Mononuclear cell (primary cell): ENCODE measurements around the gene EPC2. TPM values are rescaled to one million over a fixed set of nuclear protein-coding genes. Genes with fewer than 3 reads are reported as not detected.
"Not testable (repeated sequence)": the region's sequence is repeated elsewhere in the genome, so short reads cannot be mapped to it uniquely, and the experiment has no call there.

Experiments used
- H3K27me3 ChIP-seq: 2 replicates; pipeline ENCODE4 v1.6.0; 2011; ENCODE audit warnings: low read length, control low read depth; ENCODE audit not compliant: insufficient read depth
- H3K4me1 ChIP-seq: 2 replicates; pipeline ENCODE4 v1.5.1; 2011; ENCODE audit warnings: mild to moderate bottlenecking, low read length, control low read depth; ENCODE audit not compliant: insufficient read depth
- H3K4me3 ChIP-seq: 2 replicates; pipeline ENCODE4 v1.5.1; 2011; ENCODE audit warnings: mild to moderate bottlenecking, low read length, moderate library complexity
- H3K9me3 ChIP-seq: 2 replicates; pipeline ENCODE4 v1.5.1; 2011; ENCODE audit warnings: low read depth, mild to moderate bottlenecking, control low read depth, low read length
- total RNA-seq: library from RNA; depleted of rRNA; stranded (reverse); fragments of >200 nt; gene quantifications from one replicate; pipeline ENCODE4 v1.2.3, GENCODE V29; 2012

The EPC2 gene
- total RNA-seq, 1 donor: 95.3 TPM

GRCh38 chr2:148619560-148620195 is 24.9 kb upstream of the EPC2 start:
- Histone ChIP-seq H3K4me1 (peaks cover 10% of the 10 kb centered on the region), H3K4me3 (no peak overlapping the region), H3K9me3 (no peaks in the 10 kb centered on the region), H3K27me3 (no peaks in the 10 kb centered on the region)

- Histone ChIP-seq H3K4me3 (no peak overlapping the region), H3K9me3 (no peaks in the 10 kb centered on the region), H3K4me1 (no peaks in the 10 kb centered on the region), H3K27me3 (no peaks in the 10 kb centered on the region)
Observed at GRCh38 chr2:148622366-148622765, 22.2 kb upstream of the EPC2 start.

GRCh38 chr2:148623086-148623485 is 21.5 kb upstream of the EPC2 start:
- H3K9me3 ChIP-seq: no peaks in the 10 kb centered on the region
- no peak overlapping the region for H3K4me3 ChIP-seq
- no peaks in the 10 kb centered on the region for H3K4me1 ChIP-seq
- no peaks in the 10 kb centered on the region for H3K27me3 ChIP-seq

GRCh38 chr2:148627224-148627623 is 17.3 kb upstream of the EPC2 start:
- Histone ChIP-seq H3K27me3 (no peaks in the 10 kb centered on the region), H3K4me1 (no peaks in the 10 kb centered on the region), H3K9me3 (no peaks in the 10 kb centered on the region), H3K4me3 (no peak overlapping the region)

- H3K4me3 ChIP-seq: no peak overlapping the region
- H3K9me3 ChIP-seq: no peaks in the 10 kb centered on the region
- no peaks in the 10 kb centered on the region for H3K27me3 ChIP-seq
- H3K4me1 ChIP-seq: no peaks in the 10 kb centered on the region
Observed at GRCh38 chr2:148634749-148635148, 9.8 kb upstream of the EPC2 start.

GRCh38 chr2:148638543-148638942 is 6.0 kb upstream of the EPC2 start:
- Histone ChIP-seq H3K4me1 (peaks cover 14% of the 10 kb centered on the region), H3K4me3 (no peak overlapping the region), H3K27me3 (peaks cover 4% of the 10 kb centered on the region), H3K9me3 (no peaks in the 10 kb centered on the region)

GRCh38 chr2:148640767-148641166 is 3.8 kb upstream of the EPC2 start:
- Histone ChIP-seq H3K4me1 (peaks cover 20% of the 10 kb centered on the region), H3K9me3 (no peaks in the 10 kb centered on the region), H3K27me3 (peaks cover 4% of the 10 kb centered on the region), H3K4me3 (no peak overlapping the region)

- Histone ChIP-seq H3K4me3 (no peak overlapping the region), H3K4me1 (peaks cover 27% of the 10 kb centered on the region)
Observed at GRCh38 chr2:148642112-148642744, 2.3 kb upstream of the EPC2 start.

GRCh38 chr2:148642891-148643416 is 1.6 kb upstream of the EPC2 start:
- H3K4me3 ChIP-seq: no peak overlapping the region
- no peaks in the 10 kb centered on the region for H3K9me3 ChIP-seq
- H3K27me3 ChIP-seq: peaks cover 4% of the 10 kb centered on the region
- H3K4me1 ChIP-seq: peaks cover 32% of the 10 kb centered on the region

More at GRCh38 chr2:148642112-148642744, 2.3 kb upstream of the EPC2 start:
- Histone ChIP-seq H3K9me3 (no peaks in the 10 kb centered on the region), H3K27me3 (peaks cover 4% of the 10 kb centered on the region)

GRCh38 chr2:148643421-148643820 is 1.1 kb upstream of the EPC2 start:
- Histone ChIP-seq H3K9me3 (no peaks in the 10 kb centered on the region), H3K27me3 (peaks cover 4% of the 10 kb centered on the region), H3K4me1 (peaks cover 32% of the 10 kb centered on the region), H3K4me3 (no peak overlapping the region)

- H3K27me3 ChIP-seq: peaks cover 4% of the 10 kb centered on the region
- H3K9me3 ChIP-seq: no peaks in the 10 kb centered on the region
- H3K4me3 ChIP-seq: peak overlapping the region; percentile 83
- peaks cover 32% of the 10 kb centered on the region for H3K4me1 ChIP-seq
Observed at GRCh38 chr2:148644883-148645538, 460 bp downstream of the EPC2 start.

GRCh38 chr2:148645539-148646230 is 1.1 kb downstream of the EPC2 start:
- Histone ChIP-seq H3K9me3 (no peaks in the 10 kb centered on the region), H3K4me1 (peaks cover 32% of the 10 kb centered on the region), H3K27me3 (peaks cover 4% of the 10 kb centered on the region), H3K4me3 (peak overlapping the region; percentile 83)

- Histone ChIP-seq H3K27me3 (peaks cover 4% of the 10 kb centered on the region), H3K4me1 (peaks cover 32% of the 10 kb centered on the region), H3K4me3 (peak overlapping the region; percentile 83), H3K9me3 (no peaks in the 10 kb centered on the region)
Observed at GRCh38 chr2:148646231-148646559, 1.6 kb downstream of the EPC2 start.

GRCh38 chr2:148647711-148648110 is 3.2 kb downstream of the EPC2 start:
- H3K4me3 ChIP-seq, H3K27me3 ChIP-seq: not testable (repeated sequence)
- peaks cover 35% of the 10 kb centered on the region for H3K4me1 ChIP-seq

GRCh38 chr2:148649936-148650335 is 5.4 kb downstream of the EPC2 start:
- no peak overlapping the region for H3K4me3 ChIP-seq
- peaks cover 38% of the 10 kb centered on the region for H3K4me1 ChIP-seq
- H3K27me3 ChIP-seq: no peaks in the 10 kb centered on the region
- H3K9me3 ChIP-seq: no peaks in the 10 kb centered on the region

More at GRCh38 chr2:148647711-148648110, 3.2 kb downstream of the EPC2 start:
- not testable (repeated sequence) for H3K9me3 ChIP-seq
